Central memory CD4-positive, alpha-beta T cell (primary cell): ENCODE data around the gene OLR1.
"Not testable (repeated sequence)": the region's sequence is repeated elsewhere in the genome, so short reads cannot be mapped to it uniquely, and the experiment has no call there.

ENCODE experiments used
- DNase-seq: peaks from one replicate; pipeline ENCODE4 v3.0.0; 2022
- total RNA-seq, 3 experiments: gene quantifications; one replicate each; lab custom pipeline; 2026; lab: John Stamatoyannopoulos, UW

The OLR1 gene
- total RNA-seq, result 0 reads per million in 3 experiments

DNA sequence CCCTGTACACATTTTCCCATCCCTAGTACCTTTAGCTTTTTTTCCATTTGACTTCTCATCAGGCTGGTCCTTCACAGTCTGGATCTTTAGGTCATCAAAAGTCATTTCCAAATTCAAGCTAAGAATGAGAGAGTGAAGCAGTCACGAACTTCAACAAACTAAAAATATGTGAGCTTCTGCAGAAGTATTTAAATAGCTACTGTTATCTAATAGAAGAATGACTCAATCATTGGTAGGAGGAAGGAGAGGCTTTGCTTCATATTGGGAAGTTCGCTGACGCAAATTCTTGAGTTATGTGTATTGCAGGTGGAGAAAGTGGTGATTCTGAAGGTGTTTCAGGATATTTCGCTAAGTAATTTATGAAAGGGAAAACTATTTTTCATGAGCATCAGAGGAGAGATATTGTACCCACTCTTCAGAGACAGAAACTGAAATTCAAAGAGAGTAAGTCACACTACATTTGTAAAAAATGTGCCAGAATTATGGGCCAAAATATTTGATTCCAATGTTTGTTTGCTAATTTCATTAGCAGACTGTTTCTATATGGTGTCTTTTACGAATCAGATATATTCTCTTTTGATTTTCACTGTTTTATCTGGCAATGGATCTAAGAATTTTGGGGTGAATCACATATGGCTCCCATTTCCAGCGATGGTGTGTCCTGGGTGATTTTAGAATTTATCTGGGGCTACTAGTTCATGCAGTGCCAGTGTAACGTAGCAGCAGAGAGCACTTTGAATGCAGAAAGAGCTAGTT, at the start of gene OLR1:
TSS of gene OLR1 (minus strand) at position 160 of the 756 bp plus-strand sequence. CDS start at position 105, 55 bp downstream.
- DNase-seq, result no peak

DNA sequence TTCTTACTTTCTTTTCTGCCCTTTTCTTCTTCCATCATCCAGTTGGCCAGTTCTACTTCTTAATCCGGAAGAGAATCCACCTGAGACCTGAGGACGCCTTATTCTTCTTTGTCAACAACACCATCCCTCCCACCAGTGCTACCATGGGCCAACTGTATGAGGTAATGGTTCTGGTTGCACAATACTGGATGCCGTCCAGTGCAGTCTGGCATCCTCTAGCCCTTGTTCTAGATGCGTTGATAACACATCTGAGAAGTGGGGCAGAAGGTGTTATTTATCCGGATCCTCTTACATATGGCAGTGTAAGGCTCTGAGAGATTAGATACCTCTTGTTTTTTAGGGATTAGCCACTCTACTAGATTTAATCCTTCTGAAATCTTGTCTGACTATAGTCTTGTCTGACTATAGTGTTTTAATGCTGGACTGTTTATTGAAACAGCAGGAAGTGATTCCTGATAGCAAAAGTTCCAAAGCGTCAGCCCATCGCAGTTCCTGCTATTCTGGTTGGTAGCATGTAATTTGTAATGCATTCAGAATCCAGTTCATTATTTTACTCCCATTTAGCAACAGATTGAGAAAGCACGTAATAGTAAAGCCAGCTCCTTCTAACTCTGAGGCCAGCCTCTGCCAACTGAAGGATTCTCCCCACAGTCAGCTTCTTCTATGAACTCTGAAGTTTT, 48.6 kb upstream of the OLR1 start:
- DNase-seq, result no peak

DNA sequence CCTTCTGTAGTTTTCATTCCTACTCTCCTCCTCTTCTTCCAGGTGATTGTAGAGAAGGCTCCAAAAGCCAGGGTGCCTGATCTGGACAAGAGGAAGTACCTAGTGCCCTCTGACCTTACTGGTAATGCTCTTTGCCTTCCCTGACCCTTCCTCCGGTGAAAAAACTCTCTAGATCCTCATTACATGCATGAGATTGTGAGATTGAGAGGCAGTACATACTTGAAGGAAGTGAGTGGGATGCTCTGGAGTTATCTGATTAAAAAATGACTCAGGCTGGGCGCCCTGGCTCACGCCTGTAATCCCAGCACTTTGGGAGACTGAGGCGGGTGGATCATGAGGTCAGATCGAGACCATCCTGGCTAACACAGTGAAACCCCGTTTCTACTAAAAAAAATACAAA, 46.1 kb upstream of the OLR1 start:
- DNase-seq, result no peak

DNA sequence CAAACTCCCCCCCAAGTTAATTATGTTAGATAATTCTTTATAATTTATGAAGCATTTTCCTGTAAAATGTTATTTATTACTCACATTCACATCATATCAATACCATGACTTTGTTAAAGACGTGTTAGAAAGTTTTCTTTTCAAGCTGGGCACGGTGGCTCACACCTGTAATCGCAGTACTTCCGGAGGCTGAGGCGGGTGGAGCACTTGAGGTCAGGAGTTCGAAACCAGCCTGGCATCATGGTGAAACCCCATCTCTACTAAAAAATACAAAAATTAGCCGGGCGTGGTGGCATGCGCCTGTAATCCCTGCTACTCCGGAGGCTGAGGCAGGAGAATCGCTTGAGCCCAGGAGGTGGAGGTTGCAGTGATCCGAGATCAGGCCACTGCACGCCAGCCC, 44.0 kb upstream of the OLR1 start:
- DNase-seq, result not testable (repeated sequence)

DNA sequence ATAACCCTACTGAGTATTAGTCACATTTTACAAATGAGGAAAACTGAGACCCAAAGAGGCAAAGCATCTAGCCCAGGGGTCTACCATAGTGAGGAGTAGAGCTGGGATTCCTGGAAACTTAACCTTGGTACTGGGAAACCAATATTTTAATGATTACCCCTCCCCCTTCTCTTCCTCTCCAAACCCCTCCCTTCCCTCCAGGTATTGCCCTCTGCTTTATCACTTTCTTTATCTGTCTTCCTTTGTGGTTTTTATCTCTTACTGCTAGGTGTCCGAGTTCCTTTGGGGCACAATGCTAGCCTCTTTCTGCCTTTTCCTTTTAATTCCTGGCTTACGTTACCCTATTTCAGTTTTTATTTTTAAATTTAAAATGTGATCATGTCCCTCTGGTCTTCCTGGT, 43.5 kb upstream of the OLR1 start:
- DNase-seq, result no peak

- no peak for DNase-seq
These were observed 42.9 kb upstream of the OLR1 start for GRCh38 chr12:10214895-10215267.

- no peak for DNase-seq
These were observed 42.4 kb upstream of the OLR1 start for GRCh38 chr12:10214136-10214894.

- DNase-seq, result peak; percentile 84
These were observed 41.5 kb upstream of the OLR1 start for GRCh38 chr12:10213168-10214135.

DNA sequence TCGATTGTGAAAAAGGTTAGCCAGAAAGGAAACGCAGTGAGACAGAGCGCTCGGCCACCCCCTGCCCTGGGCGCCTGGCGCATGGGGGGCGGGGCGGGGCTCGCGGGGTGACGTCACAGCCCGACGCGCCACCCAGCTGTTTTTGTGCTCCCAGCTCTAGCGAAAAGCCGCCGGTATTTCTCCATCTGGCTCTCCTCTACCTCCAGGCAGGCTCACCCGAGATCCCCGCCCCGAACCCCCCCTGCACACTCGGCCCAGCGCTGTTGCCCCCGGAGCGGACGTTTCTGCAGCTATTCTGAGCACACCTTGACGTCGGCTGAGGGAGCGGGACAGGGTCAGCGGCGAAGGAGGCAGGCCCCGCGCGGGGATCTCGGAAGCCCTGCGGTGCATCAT, 40.8 kb upstream of the OLR1 start, which contains the start of gene GABARAPL1:
TSS of gene GABARAPL1 (plus strand) at position 139 of the 393 bp plus-strand sequence. CDS start at position 392, 253 bp downstream.
- peak; percentile 84 for DNase-seq

GRCh38 chr12:10211940-10212738, 40.2 kb upstream of the OLR1 start:
- peak; percentile 87 for DNase-seq

DNA sequence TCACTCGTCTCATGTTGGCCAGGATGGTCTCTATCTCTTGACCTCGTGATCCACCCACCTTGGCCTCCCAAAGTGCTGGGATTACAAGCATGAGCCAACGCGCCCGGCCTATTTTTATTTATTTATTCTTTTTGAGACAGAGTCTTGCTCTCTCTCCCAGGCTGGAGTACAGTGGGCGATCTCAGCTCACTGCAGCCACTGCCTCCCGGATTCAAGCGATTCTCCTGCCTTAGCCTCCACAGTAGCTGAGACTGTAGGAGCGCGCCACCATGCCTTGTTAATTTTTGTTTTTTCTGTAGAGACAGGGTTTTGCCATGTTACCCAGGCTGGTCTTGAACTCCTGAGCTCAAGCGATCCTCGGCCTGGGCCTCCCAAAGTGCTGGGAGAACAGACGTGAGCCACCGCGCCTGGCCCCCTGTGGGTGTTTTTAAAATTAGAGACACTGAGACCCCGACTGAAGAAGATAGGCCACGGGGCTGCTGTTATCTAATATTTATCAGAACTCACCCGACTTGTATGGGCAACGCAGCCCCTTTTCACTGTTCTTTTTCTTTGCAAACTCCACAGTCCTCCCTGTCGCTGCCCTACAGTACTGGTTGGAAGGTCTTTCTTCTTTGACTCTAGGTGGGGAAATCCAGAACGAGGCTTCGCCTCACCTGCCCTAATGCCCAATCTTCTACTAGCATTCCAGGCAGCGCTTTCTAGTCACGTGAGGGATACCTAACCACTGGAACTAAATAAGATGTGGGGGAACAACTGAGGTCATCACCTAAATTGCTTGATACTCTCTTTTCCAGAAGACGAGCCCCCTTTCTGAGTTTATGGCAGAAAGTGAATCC, 39.4 kb upstream of the OLR1 start:
- no peak for DNase-seq

GRCh38 chr12:10210225-10210624, 38.3 kb upstream of the OLR1 start:
- DNase-seq, result no peak

GRCh38 chr12:10207136-10207535, 35.2 kb upstream of the OLR1 start:
- DNase-seq, result no peak

DNA sequence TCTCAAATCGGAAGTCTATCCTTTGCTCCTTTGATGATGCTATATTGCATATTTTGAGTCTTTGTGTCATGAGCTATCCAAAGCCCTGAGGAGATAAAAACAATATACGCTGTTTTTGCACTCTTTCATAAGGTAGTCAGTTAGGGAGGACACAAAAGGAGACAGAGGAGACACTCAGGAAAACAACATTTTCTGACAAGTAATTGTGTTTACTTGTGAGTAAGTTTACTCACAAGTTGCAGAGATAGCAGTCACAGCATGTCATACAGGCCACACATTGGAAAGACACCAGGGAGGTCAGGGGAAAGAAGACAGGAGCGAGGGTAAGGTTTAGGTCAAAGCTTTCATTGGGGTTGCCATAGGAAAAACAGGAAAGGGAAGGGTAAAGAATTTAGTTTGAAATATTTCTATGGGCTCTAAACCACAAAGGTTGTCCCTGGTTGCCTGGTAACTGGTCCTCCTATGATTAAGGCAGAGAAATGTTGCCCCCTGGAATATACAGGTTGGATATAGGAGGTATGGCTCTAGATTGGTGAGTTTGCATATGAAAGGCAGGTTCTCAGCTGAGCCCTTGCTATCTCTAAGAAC, 33.4 kb upstream of the OLR1 start:
- no peak for DNase-seq

DNA sequence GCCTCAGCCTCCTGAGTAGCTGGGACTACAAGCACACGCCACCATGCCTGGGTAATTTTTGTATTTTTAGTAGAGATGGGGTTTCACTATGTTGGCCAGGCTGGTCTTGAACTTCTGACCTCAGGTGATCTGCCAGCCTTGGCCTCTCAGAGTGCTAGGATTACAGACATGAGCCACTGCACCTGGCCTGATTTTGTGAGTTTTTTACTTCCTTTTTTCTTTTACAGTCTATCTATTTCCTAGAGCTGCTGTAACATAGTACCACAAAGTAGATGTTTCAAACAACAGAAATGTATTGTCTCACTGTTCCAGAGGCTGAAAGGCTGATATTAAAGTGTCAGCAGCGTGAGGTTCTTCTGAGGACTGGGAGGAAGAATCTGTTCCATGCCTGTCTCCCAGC, 32.6 kb upstream of the OLR1 start:
- DNase-seq, result not testable (repeated sequence)

GRCh38 chr12:10197879-10198278, 25.9 kb upstream of the OLR1 start:
- DNase-seq, result no peak

DNA sequence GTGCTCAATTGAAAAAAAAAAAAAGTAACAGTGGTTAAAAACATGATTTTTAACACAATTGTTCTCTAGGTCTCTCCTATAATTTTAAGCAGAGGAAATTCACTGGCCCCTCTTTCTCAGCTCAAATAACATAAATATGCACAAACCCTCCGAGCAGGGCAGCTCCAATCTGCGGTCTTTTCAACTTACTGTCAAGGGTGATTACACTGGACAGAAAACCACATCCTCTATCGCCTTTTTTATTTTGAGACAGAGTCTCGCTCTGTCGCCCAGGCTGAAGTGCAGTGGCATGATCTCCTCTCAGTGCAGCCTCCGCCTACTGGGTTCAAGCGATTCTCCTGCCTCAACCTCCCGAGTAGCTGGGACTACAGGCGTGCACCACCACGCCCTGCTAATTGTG, 24.3 kb upstream of the OLR1 start:
- no peak for DNase-seq

GRCh38 chr12:10194160-10194670, 22.3 kb upstream of the OLR1 start:
- no peak for DNase-seq

DNA sequence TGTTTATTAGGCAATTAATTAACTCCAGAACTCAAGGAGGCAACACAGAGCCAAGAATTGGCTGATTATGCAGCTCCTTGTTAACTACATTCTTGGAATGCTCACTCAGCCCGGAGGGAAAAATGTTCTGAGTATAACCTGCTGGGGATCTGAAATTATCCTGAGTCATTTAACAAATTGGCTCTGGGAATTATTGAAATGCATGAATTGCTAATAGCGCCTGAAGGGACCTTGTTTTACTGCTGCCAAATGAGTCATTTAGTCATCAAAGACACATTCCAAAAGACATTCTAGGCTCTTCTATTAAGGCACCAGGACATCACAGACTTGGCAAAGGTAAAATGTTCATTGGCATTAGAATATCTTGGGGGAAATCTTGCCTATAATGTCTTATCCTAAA, 19.9 kb upstream of the OLR1 start:
- DNase-seq, result no peak
